OCI-LY1 (cell line): ENCODE measurements around the gene KREMEN2.

ENCODE experiments used
- CTCF ChIP-seq: fragments of 200-600 bp; sonication (generic), shearing (Covaris generic); IDR thresholded peaks from 2 replicates; pipeline ENCODE4 v1.5.1; 2017; ENCODE audit warnings: mild to moderate bottlenecking, antibody characterized with exemption, low read length, moderate library complexity, mixed read lengths
- EZH2 ChIP-seq: fragments of 200-600 bp; sonication (generic), shearing (Covaris generic); IDR thresholded peaks from 2 replicates; pipeline ENCODE4 v1.8.0; 2017; ENCODE audit warnings: borderline replicate concordance, mixed run types, mild to moderate bottlenecking, antibody characterized with exemption, low read length, moderate library complexity, mixed read lengths

- TF ChIP-seq CTCF (peak; percentile 87), EZH2 (no peak)
Observed at GRCh38 chr16:2919511-2920255, 44.4 kb upstream of the KREMEN2 start.
